HuH-7.5 (cell line): ENCODE measurements around the gene MRPL20.

Source experiments
- DNase-seq: peaks from one replicate; pipeline ENCODE4 v3.0.0; 2011; ENCODE audit warnings: low spot score

The MRPL20 gene

DNA sequence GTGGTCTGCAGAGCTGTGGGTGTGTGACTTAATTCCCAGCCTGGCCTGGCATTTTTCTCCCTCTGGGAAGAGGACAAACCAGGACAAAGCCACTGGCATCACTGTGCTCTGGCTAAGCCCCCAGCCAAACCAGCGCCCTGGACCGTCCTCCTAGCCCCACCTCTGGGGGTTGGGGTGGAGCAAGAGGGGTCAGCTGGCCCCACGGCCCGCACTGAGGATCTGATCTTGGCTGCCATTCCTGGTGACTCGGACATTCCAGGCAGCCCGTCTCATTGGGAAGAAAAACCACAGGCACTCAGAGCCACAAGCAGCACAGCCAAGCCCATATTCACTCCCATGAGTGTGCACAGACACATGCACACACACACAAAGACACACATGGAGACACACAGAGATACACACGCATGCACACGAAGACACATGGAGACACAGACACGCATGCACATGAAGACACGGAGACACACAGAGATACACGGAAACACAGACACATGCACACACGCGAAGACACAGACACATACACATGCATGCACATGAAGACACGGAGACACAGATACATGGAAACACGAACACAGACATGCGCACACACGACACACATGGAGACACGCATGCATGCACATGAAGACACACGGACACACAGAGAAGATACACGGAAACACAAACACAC lies 46.5 kb downstream of the MRPL20 start:
- peak; percentile 44 for DNase-seq

DNA sequence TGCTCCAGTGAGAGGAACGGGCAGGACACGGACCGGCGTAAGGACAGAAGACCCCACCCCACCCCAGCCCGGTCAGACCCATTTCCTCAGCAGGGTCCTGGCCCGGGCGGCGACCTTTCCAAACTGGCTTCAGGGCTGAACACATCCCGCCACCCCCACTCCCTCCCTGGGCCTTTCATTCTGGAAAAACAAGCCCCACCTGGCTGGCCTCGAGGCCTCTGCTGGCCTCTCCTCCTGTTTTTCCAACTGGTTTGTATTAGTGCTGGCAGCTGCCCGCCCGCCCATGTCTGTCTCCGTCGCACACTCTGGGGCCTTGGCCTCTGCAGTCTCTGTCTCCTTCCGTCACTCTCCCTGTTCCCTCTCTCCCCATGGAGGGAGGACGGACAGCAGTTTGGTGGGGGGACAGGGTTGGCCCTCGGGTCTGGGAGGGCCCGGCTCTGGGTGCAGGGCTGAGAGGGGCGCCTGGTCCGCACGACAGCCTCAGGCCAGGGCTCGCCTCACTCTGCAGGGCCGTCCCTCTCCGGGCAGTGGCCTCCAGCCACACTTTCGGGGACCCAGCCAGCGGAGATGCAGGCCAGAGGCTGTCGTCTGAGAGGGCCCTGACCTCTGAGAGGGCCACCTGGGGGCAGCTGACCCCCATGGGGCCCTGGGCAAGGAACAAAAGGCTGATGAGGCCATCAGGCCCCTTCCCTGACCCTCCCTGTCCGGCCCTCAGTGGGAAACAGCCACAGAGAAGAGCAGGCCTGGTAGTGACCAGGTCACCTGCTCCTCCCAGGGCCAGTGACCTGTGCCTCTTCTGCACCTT lies 47.2 kb downstream of the MRPL20 start:
- no peak for DNase-seq

DNA sequence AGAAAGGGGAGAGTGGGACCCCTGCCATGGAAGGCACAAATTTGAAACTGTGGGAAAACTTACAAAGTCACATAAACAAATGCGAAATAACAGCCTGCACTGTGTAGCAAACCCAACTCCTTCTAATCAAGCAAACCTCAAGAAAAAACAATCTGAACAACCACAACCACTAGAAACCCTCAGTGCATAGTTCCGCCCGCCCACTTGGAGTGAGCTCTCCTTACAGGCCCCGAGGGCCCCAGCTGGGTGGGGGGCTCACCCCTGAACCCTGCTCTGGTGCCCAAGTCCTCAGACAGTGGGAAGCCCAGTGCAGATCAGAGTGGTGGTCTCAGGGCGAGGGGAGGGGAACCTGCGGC lies 47.8 kb downstream of the MRPL20 start:
- no peak for DNase-seq

DNA sequence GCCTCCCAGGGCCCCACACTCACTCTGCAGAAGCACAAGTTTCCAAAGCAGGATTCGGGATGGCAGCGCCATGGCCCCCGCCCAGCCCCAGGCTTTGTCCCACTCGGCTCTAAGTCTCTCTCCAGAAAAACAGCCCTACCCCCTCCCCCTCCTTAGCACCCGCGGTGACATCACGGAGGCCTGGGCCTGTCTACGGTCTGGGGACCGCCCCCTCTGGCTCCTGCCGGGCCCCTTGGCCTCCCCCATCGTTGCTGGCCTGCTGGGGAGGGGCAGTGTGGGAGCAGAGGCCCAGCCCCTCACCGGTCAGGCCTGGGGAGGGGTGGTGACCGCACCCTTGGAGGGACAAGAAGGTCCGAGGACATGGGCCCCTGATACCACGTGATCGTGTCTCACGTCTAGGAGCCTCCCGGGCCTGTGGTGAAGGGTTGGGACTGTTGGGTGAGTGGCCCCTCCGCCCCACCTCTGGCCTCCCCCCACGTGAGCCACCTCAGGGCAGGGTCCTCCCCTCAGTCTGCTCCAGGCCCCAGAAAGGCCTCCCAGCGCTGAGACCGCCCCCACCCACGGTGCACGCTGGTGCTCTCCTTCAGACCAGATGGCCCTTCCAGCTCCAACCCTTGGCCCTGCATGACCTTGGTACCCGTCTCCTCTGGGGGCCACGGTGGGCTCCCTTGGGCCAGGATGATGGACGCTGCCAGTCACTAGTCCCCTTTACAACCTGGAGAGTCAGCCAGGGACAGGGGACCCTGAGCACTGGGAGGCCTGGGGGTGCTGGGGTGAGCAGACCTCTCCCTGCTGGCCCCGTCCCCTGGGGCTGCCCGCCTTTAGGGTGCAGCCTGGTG lies 48.4 kb downstream of the MRPL20 start, which contains the start of gene MXRA8:
Gene MXRA8, minus strand, starts transcription at position 123 of the 839 bp plus-strand sequence. Its CDS starts 51 bp downstream, at position 72.
- no peak for DNase-seq

DNA sequence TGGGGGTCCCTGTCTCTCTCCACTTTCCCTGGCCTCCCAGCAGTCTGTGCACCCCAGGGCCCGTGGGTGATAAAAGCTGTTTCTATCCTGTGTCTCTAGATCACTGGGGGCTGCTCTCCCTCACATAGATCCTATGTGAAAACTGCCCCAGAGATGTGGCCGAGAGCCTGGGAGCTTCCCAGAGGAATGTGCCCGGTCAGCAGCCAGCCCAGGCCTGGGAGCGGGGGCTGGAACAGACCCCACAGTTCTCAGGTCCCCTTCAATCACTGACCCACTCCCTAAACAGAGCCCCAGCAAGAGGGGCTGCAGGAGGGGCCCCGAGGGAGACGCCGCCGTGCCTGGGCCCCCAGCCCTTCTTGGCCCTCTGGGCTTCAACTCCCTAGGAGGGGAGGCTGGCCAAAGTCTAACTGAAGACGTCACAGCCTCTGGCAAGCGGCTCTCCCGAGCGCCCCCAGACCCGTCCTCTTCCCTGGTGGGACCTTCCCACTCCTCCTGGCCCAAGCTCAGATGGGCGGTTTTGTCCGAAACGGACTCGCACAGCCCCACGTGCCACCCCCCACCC lies 49.1 kb downstream of the MRPL20 start:
- DNase-seq, result no peak

DNA sequence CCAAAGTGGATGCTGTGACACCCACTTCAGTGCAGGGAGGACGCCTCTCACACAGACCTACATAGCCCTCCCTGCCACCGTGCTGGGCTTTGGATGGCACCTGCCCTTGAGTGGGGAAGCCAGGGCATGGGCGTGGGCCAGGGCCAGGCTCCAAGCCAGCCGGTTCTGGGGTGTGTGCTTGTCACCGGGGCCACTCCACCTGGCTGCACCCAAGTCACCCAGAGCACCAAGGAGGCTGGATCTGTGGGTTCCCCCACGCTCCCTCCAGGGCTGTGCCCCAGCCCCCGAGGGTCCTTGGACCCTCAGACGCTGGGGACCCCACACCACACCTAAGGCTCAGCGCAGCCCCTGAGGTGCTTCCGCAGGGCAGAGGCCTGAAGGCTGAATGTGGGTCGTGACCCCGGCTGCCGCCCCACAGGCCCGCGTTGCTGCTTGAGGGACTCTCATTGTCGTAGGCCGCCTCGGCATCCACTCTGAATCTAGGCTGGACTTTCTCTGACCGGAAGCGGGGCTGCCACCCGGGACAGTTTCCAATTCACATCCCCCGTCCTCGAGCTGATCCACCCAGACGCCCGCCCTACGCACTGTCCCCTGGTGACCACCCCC lies 50.2 kb downstream of the MRPL20 start:
- no peak for DNase-seq

DNA sequence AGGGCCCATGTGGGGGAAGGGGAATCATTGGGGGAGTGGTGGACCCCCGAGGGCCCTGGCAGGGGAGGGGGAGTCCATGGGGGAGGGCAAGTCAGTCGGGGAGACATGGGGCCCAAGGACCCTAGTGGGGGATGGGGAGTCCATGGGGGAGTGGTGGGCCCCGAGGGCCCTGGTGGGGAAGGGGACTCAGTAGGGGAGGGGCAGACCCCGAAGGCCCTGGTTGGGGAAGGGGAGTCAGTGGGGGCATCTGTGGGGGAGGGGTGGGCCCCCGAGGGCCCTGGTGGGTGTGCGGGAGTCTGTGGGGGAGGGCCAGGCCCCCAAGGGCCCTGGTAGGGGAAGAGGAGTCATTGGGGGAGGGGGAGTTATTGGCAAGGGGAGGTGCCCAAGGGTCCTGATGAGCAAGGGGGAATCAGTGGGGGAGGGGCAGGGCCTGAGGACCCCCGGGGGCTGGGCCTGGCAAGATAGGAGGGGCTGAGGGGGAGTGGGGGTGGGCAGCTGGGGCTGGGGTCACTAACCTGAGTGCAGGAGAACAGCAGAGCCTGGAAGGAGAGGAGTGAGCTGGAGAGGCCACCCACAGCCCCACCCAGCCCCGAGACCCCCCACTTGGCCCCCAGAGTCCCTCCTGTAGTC lies 50.8 kb downstream of the MRPL20 start:
- no peak for DNase-seq

DNA sequence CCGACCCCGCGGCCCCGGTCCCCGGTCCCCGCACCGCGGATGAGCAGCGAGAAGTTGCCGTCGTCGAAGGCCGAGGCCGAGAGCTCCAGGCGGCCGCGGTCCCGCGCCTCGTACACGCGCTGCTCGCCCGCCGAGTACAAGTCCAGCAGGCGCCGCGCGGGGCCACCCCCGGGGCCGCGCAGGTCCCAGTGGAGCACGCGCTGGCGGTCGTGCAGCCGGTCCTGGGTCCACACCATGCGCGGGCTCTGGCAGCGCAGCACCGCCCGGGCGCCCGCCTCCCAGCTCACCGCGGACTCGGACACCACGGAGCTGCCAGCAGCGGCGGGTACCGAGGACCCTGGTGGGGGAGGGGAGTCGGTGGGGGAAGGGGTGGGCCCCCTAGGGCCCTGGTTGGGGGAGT lies 51.7 kb downstream of the MRPL20 start:
- DNase-seq, result no peak

DNA sequence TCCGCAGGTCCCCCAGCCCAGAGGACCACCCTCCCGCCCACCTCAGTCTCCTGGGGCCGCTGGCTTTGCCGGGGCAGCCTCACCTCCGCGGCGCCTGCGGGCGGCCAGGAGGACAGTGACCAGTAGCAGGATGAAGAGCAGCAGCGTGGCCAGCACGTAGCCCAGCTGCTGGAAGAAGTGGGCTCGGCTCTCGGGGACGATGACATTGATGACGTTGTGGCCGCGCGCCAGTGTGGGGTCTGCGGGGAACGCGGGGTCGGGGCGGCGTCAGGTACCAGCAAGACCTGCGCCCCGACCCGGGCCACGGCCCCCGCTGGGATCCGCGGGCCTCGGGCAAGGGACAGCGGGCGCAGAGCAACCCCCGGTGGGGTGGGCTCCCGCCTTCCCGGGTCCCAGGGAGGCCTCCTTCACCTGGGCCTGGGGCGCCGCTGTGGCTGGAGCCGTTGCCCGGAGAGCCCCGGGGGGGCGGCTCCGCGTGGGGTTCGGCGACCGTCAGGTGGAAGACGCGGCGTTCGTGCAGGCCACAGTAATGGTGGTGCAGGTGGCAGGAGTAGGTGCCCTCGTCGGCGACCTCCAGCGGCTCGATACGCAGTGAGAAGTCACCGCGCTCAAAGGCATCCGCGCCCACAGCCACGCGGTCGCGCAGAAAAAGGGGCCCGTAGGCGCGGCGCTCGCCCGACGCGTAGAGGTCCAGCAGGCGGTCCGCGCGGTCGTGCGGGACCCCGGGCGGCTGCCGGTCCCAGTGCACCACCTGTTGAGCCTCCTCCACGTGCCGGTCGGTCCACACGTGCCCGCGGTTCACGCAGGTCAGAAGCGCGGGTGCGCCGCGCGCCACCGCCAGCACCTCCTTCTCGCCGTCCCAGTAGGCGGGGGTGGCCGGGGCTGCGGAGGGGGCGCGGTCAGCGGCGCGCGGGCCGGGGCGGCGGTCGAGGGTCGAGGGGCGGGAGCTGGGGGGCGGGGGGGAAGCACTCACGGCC lies 52.5 kb downstream of the MRPL20 start:
- DNase-seq, result no peak

DNA sequence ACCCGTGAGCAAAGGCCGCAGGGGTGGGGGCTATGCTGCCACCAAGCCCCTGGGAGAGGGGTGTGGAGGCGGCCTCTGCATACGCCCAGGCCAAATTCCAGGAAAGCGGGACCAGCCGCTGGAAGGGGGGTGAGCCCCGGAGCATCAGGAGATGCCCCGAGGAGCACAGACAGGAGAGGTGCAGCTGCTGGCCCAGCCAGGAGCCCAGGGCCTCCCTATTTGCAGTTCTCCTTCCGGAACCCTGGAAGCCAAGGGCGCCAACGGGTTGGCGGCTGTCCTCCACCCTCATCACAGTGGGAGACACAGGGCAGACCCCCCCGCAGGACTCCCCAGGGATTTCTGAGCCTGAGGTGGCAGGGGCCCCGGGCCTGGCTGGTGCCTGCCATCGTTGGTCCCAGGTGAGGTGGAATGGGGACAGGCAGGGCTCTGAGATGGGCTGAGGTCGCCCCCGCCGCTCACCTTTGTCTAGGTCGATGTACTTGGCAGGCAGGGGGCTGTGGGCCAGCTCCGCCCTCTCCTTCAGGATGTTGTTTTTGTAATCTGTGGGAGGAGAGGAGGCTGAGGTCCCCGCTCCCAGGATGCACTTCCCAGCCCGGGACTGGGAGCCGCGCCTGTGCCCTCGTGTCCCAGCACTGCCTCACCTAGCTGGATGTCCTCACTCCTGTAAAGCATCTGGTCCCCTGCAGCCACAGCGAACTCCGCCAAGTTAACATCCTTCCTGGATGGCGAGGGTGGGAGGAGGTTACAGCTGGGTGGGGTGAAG lies 53.5 kb downstream of the MRPL20 start:
- DNase-seq, result no peak

DNA sequence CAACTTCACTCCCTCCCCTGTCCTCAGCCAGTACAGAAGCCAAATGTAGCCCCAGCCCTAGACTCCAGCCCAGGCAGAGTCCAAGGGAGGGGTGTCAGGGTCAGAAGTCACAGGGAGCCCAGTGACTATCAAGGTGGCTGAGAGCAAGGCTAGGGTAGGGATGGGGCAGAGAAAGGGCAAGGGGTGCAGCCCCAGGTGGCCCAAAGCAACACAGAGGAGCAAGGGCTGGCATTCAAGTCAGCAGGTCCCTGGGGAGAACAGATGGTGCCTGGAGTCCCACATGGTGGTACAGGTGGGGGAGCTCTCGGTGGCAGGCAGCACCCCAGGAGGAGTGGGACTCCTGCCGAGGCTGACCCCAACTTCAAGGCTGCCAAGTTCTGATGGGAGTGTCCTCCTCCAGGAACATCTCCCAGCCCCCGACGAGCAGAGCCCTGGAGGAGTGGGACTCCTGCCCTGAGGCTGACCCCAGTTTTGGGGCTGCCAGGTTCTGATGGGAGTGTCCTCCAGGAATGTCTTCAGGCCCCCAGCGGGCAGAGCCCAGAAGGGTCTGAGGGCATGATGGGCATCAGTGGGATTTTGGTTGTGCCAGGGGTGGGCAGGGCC lies 54.2 kb downstream of the MRPL20 start:
- DNase-seq, result no peak
